AG04449 (cell line): ENCODE results near the gene NUDT2.
"Not testable (repeated sequence)": the region's sequence is repeated elsewhere in the genome, so short reads cannot be mapped to it uniquely, and the experiment has no call there.

Source experiments
- CTCF ChIA-PET: fragments of 350-600 bp; formaldehyde crosslinking; extraction: SDS; loops from one replicate; lab custom pipeline; 2021; ENCODE audit warnings: antibody characterized with exemption; lab: Yijun Ruan, JAX
- POLR2A ChIA-PET: fragments of 400-600, 350-600 bp; formaldehyde crosslinking; extraction: SDS; loops from one replicate; lab custom pipeline; 2020; ENCODE audit warnings: antibody characterized with exemption, inconsistent platforms; lab: Yijun Ruan, JAX
- DNase-seq: peaks from one replicate; pipeline ENCODE4 v3.0.0-alpha.2; 2010; ENCODE audit warnings: low read depth, low spot score
- H3K4me3 ChIP-seq: 2 replicates; pipeline ENCODE4 v1.5.1; 2011; ENCODE audit warnings: low read depth, mild to moderate bottlenecking, control low read depth, low read length
- TF ChIP-seq, protein P1 (sequence below): IDR thresholded peaks from one replicate; pipeline ENCODE4 v1.5.1; 2011; ENCODE audit warnings: mild to moderate bottlenecking, moderate library complexity, low read length, control low read depth, inconsistent platforms; ENCODE audit not compliant: insufficient read depth; ENCODE audit errors: missing control alignments

The NUDT2 gene

DNA sequence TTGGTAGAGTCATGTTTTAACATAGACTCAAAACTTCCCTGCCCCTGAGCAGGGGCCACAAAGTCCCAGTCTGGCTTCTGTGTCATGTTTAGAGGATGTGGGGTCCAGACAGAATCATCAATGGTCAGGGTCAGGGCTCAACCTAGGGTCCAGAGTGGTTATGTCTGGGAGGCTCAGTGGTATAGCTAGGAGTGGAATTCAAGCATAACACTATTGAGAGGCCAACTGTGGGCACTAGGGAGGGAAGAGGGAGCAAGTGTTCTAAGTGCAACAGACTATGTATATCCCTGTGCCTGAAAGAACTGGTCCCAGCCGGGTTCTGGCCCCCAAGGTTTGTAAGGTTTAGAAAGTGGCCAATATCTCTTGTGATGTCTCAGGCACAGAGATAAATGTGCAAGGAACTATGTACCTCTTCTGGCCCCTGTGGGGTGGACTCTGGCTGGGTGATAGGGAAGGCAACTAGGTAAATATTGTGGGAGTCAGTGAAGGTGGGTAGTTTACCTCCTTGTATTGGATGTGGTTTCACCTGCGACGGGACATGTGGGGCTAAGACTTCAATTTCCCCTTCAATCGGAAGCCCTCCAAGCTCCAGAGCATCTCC, 33.3 kb downstream of the NUDT2 start:
- DNase-seq: no peak
- ChIA-PET POLR2A (no interaction called here), CTCF (interaction anchor here (1.1 to 2.2 kb wide), 3 partner anchors 10 to 17 kb away, joined by 3 to 10 read pairs (median 5); partner anchors contain the start of gene MYORG)
- TF ChIP-seq, protein P1, sequence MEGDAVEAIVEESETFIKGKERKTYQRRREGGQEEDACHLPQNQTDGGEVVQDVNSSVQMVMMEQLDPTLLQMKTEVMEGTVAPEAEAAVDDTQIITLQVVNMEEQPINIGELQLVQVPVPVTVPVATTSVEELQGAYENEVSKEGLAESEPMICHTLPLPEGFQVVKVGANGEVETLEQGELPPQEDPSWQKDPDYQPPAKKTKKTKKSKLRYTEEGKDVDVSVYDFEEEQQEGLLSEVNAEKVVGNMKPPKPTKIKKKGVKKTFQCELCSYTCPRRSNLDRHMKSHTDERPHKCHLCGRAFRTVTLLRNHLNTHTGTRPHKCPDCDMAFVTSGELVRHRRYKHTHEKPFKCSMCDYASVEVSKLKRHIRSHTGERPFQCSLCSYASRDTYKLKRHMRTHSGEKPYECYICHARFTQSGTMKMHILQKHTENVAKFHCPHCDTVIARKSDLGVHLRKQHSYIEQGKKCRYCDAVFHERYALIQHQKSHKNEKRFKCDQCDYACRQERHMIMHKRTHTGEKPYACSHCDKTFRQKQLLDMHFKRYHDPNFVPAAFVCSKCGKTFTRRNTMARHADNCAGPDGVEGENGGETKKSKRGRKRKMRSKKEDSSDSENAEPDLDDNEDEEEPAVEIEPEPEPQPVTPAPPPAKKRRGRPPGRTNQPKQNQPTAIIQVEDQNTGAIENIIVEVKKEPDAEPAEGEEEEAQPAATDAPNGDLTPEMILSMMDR: no peak
- H3K4me3 ChIP-seq: no peak overlapping the region

DNA sequence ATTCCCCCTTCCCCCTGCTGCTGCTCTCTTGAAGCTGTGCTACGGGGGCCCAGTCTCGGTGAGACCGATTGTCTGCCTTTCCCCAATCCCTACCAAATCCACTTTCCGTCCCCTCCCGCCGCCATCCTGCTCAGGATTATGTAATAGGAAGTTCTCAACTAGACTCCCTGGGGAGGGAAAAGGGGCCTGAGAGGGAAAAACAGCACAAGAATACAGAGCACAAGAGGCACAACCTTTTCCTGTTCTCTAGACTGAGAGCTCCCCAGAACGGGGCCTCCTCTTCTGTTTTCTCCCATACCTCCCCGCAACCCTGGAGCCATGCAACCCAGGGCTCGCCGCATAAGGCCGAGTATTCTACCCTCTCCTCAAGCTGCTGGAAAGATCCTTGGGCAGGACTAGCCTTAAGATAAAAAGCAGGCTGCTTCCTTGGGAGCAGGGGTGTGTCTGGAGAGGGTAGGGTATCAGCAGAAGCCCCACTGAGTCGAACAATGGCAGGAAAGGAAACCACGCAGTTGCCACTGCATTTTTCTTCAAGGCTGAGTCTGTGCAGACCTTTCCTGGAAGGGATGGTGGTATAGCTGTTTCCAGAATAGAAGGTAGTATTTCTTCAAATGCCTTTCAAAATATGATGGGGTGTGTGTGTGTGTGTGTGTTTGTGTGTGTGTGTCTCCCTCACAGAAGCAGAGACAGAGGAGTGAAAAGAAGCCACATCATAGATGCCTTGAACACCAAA, 34.4 kb downstream of the NUDT2 start:
- no peak for DNase-seq
- ChIA-PET CTCF (interaction anchor here (1.1 to 2.2 kb wide), 3 partner anchors 11 to 16 kb away, joined by 3 to 10 read pairs (median 5); partner anchors contain the start of gene MYORG), POLR2A (interaction anchor here (0.6 kb wide), 1 partner anchor 270 kb away, joined by 3 read pairs; no protein-coding TSS in a partner anchor)
- TF ChIP-seq, protein P1: no peak
- no peak overlapping the region for H3K4me3 ChIP-seq

DNA sequence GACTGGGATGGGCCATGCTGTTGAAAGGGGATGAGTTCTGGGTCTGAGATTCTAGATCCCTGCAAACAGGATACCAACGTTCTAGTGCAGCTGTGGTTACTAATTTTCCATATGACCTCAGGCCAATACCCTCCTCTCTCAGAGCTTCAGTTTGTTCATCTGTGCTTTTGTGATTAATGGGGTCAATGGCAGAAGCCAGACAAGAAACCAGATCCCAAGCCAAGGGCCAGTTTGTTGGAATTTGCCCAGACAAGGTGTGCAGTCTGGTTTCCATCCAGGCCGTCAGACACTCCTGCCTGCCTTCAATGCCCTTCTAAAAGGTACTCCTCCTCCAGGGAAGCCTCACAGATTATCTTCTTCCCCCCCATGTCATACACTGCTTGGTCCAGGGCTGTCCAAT, 35.9 kb downstream of the NUDT2 start:
- no peak overlapping the region for H3K4me3 ChIP-seq
- TF ChIP-seq, protein P1: no peak
- no peak for DNase-seq
- ChIA-PET POLR2A (no interaction called here), CTCF (interaction anchor here (2.2 kb wide), 1 partner anchor 12 kb away, joined by 10 read pairs; the partner anchor contains the start of gene MYORG)

DNA sequence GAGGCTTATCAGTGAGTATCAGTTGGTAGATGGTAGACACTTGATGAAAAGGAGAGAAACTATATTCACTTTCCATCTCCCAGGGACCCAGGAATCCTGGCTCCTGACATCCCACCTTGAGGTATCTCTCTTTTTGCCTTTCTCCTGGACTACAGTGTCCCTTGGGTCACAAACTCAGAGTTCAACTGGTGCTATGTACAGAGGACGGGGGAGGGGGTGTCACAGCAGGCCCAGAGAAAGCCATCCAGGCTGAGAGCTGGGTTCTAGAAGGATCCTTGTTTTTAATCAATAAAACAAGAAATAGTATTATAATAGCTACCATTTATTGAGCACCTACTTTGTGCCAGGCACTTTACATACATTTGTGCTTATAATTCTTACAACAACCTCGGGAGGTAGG, 37.0 kb downstream of the NUDT2 start:
- POLR2A ChIA-PET: no interaction called here
- no peak overlapping the region for H3K4me3 ChIP-seq
- no peak for DNase-seq
- CTCF ChIA-PET: interaction anchor here (1.8 to 2.0 kb wide), 2 partner anchors 11 to 13 kb away, joined by 6 to 8 read pairs; partner anchors contain the start of gene MYORG
- TF ChIP-seq, protein P1: no peak

DNA sequence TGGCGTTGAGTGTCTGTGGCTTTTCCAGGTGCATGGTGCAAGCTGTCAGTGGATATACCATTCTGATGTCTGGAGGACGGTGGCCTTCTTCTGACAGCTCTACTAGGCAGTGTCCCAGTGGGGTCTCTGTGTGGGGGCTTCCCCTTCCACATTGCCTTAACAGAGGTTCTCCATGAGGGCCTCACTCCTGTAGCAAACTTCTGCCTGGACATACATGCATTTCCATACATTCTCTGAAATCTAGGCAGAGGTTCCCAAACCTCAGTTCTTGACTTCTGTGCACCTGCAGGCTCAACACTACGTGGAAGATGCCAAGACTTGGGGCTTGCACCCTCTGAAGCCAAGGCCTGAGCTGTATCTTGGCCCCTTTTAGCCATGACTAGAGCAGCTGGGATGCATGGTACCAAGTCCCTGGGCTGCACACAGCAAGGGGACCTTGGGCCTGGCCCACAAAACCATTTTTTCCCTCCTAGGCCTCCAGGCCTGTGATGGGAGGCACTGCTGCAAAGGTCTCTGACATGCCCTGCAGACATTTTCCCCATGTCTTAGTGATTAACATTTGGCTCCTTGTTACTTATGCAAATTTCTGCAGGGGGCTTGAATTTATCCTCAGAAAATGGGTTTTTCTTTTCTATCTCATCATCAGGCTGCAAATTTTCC, 38.5 kb downstream of the NUDT2 start:
- CTCF ChIA-PET: interaction anchor here (1.3 to 2.0 kb wide), 4 partner anchors 9 to 239 kb away, joined by 3 to 8 read pairs (median 6); partner anchors contain the start of gene MYORG
- H3K4me3 ChIP-seq, DNase-seq, POLR2A ChIA-PET: not testable (repeated sequence)

DNA sequence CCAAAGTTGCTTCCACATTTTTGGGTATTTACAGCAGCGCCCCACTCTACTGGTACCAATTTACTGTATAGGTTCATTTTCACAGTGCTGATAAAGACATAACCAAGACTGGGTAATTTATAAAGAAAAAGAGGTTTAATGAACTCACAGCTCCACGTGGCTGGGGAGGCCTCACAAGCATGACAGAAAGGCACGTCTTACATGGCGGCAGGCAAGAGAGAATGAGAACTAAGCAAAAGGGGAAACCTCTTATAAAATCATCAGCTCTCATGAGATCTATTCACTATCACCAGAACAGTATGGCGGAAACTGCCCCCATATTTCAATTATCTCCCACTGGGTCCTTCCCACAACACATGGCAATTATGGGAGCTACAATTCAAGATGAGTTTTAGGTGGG, 39.4 kb downstream of the NUDT2 start:
- H3K4me3 ChIP-seq, POLR2A ChIA-PET, DNase-seq: not testable (repeated sequence)
- CTCF ChIA-PET: interaction anchor here (1.9 to 3.3 kb wide), 2 partner anchors 10 to 36 kb away, joined by 7 to 30 read pairs; partner anchors contain the start of gene MYORG
